Measurements from ENCODE around the gene LMNB1. TPM values are rescaled to one million over a fixed set of nuclear protein-coding genes. Genes with fewer than 3 reads are reported as not detected.
"Not testable (repeated sequence)": the region's sequence is repeated elsewhere in the genome, so short reads cannot be mapped to it uniquely, and the experiment has no call there.

Gene LMNB1
- polyA plus RNA-seq, 5 donors: 78.4 to 145 (median 93.5) TPM

GRCh38 chr5:126777257-126777974 lies 480 bp downstream of the LMNB1 start:
- peak; percentile 62 to 75 for DNase-seq

- DNase-seq: peak; percentile 90 to 92
These were observed 1.2 kb downstream of the LMNB1 start for GRCh38 chr5:126777975-126778674.

- DNase-seq: no peak
These were observed 1.9 kb downstream of the LMNB1 start for GRCh38 chr5:126778675-126779403.

GRCh38 chr5:126780165-126780827 lies 3.4 kb downstream of the LMNB1 start:
- peak; percentile 40 to 45 for DNase-seq

- not testable (repeated sequence) for DNase-seq
These were observed 11.5 kb downstream of the LMNB1 start for GRCh38 chr5:126788409-126788808.

GRCh38 chr5:126793097-126793496 lies 16.2 kb downstream of the LMNB1 start:
- no peak for DNase-seq

- not testable (repeated sequence) for DNase-seq
These were observed 16.7 kb downstream of the LMNB1 start for GRCh38 chr5:126793648-126794047.

- DNase-seq: no peak
These were observed 17.4 kb downstream of the LMNB1 start for GRCh38 chr5:126794157-126794828.

- DNase-seq: no peak
These were observed 22.8 kb downstream of the LMNB1 start for GRCh38 chr5:126799780-126800179.

- DNase-seq: no peak
These were observed 24.4 kb downstream of the LMNB1 start for GRCh38 chr5:126801174-126801991.

- no peak for DNase-seq
These were observed 25.0 kb downstream of the LMNB1 start for GRCh38 chr5:126801992-126802294.

- DNase-seq: no peak
These were observed 28.1 kb downstream of the LMNB1 start for GRCh38 chr5:126805063-126805462.

GRCh38 chr5:126808521-126808988 lies 31.6 kb downstream of the LMNB1 start:
- DNase-seq: no peak

- no peak for DNase-seq
These were observed 33.0 kb downstream of the LMNB1 start for GRCh38 chr5:126809916-126810315.

- no peak for DNase-seq
These were observed 33.9 kb downstream of the LMNB1 start for GRCh38 chr5:126810596-126811380.

GRCh38 chr5:126811515-126812198 lies 34.7 kb downstream of the LMNB1 start:
- DNase-seq: no peak

GRCh38 chr5:126812199-126812570 lies 35.2 kb downstream of the LMNB1 start:
- no peak for DNase-seq

GRCh38 chr5:126813799-126814198 lies 36.9 kb downstream of the LMNB1 start:
- DNase-seq: not testable (repeated sequence)

GRCh38 chr5:126814721-126815404 lies 37.9 kb downstream of the LMNB1 start:
- no peak for DNase-seq

All from right lung (tissue), 5 donors.